MM.1S (cell line): Measurements from ENCODE around the gene SEMA3E.

Source experiments
- CTCF ChIP-seq: fragments of 300-600 bp; sonication (generic); IDR thresholded peaks from 2 replicates; pipeline ENCODE4 v1.5.1; 2016; ENCODE audit warnings: antibody characterized with exemption, low read length, mixed read lengths
- EZH2phosphoT487 ChIP-seq: fragments of 300-600 bp; sonication (generic); IDR thresholded peaks from 2 replicates; pipeline ENCODE4 v1.6.1; 2018; ENCODE audit warnings: antibody characterized with exemption, low read length

GRCh38 chr7:83465643-83466042 lies 183.3 kb downstream of the SEMA3E start:
- TF ChIP-seq CTCF, result no peak
- no peak for TF ChIP-seq EZH2phosphoT487
